Endothelial cell of umbilical vein (primary cell): ENCODE data around the gene AMPH. TPM values are rescaled to one million over a fixed set of nuclear protein-coding genes. Genes with fewer than 3 reads are reported as not detected.

Experiments
- BruUV-seq: library from RNA; stranded (reverse); fragments of 400-500 nt; replicated peaks from 2 replicates; lab custom pipeline; 2021; lab: Mats Ljungman, UMichigan
- CTCF ChIA-PET: fragments of 300-600, 350-600 bp; sonication (Branson Sonifier 250); formaldehyde crosslinking; loops from one replicate; lab custom pipeline; 2021; ENCODE audit warnings: antibody characterized with exemption, inconsistent platforms; lab: Charles Lee
- POLR2A ChIA-PET: fragments of 300-600, 350-600 bp; sonication (Branson Sonifier 250); formaldehyde crosslinking; loops from one replicate; lab custom pipeline; 2021; ENCODE audit warnings: antibody characterized with exemption, inconsistent platforms; lab: Charles Lee
- DNase-seq: peaks from one replicate; pipeline ENCODE4 v3.0.0-alpha.2; 2011; ENCODE audit warnings: low read depth, low spot score
- FAIRE-seq: peaks from 2 replicates; lab custom pipeline; 2011; peaks lifted over from hg19 to GRCh38; lab: Jason Lieb, UNC
- H2AFZ ChIP-seq: 2 replicates; pipeline ENCODE4 v1.6.0; 2012; ENCODE audit warnings: low read depth, low read length, control low read depth, inconsistent platforms
- H3K27ac ChIP-seq: 2 replicates; pipeline ENCODE4 v1.5.1; 2011; ENCODE audit warnings: low read depth, mild to moderate bottlenecking, control low read depth, low read length, moderate library complexity; ENCODE audit not compliant: insufficient read depth
- H3K27me3 ChIP-seq, 2 experiments: 2 replicates each; pipeline versions ENCODE4 v1.6.0 to v1.6.1; 2011; ENCODE audit warnings: low read length in 2 of 2, mixed read lengths in 1 of 2; ENCODE audit not compliant: control insufficient read depth in 2 of 2, insufficient read depth in 2 of 2
- H3K36me3 ChIP-seq, 2 experiments: 2 replicates in 1 of 2; 3 replicates in 1 of 2; pipeline ENCODE4 v1.5.1; 2011; ENCODE audit warnings: low read length in 2 of 2, mild to moderate bottlenecking in 1 of 2, moderate library complexity in 1 of 2; ENCODE audit not compliant: control insufficient read depth in 2 of 2, insufficient read depth in 2 of 2; ENCODE audit errors: extremely low read depth in 1 of 2
- H3K4me1 ChIP-seq: 3 replicates; pipeline ENCODE4 v1.5.1; 2011; ENCODE audit warnings: mild to moderate bottlenecking, low read length; ENCODE audit not compliant: control insufficient read depth, insufficient read depth; ENCODE audit errors: extremely low read depth
- H3K4me2 ChIP-seq: 2 replicates; pipeline ENCODE4 v1.6.1; 2011; ENCODE audit warnings: low read length, control low read depth, mixed read lengths; ENCODE audit not compliant: insufficient read depth
- H3K4me3 ChIP-seq, 3 experiments: fragments of 200-600 bp in 1 of 3; sonication (generic), shearing (Covaris generic) in 1 of 3; replicated peaks in 1 of 3; 2 replicates each; pipeline ENCODE4 v1.5.1; 2011 to 2016; ENCODE audit warnings: control low read depth in 3 of 3, low read length in 3 of 3, mild to moderate bottlenecking in 2 of 3, inconsistent platforms in 1 of 3, low read depth in 1 of 3, moderate library complexity in 1 of 3; ENCODE audit not compliant: insufficient read depth in 1 of 3
- H3K79me2 ChIP-seq: 2 replicates; pipeline ENCODE4 v1.6.0; 2012; ENCODE audit warnings: low read length, inconsistent platforms; ENCODE audit not compliant: control insufficient read depth, insufficient read depth
- H3K9ac ChIP-seq: replicated peaks from 2 replicates; pipeline ENCODE3; 2011; ENCODE audit warnings: low read length, control low read depth; ENCODE audit not compliant: insufficient read depth; ENCODE audit errors: extremely low read depth
- H3K9me1 ChIP-seq: replicated peaks from 3 replicates; pipeline ENCODE4 v1.6.0; 2011; ENCODE audit warnings: mild to moderate bottlenecking, low read length; ENCODE audit not compliant: control insufficient read depth, insufficient read depth; ENCODE audit errors: extremely low read depth
- H3K9me3 ChIP-seq: replicated peaks from 2 replicates; pipeline ENCODE4 v1.5.1; 2012; ENCODE audit warnings: low read length, inconsistent platforms; ENCODE audit not compliant: control insufficient read depth, insufficient read depth
- H4K20me1 ChIP-seq: replicated peaks from 2 replicates; pipeline ENCODE3; 2011; ENCODE audit warnings: mild to moderate bottlenecking, low read length; ENCODE audit not compliant: control insufficient read depth, insufficient read depth; ENCODE audit errors: extremely low read depth
- CTCF ChIP-seq, 2 donors: IDR thresholded peaks; 1 replicate in 1 of 2; 2 replicates in 1 of 2; pipeline ENCODE4 v1.5.1; 2011; ENCODE audit warnings: low read length in 2 of 2, mild to moderate bottlenecking in 2 of 2, moderate library complexity in 2 of 2, control low read depth in 1 of 2, inconsistent platforms in 1 of 2, low read depth in 1 of 2; ENCODE audit not compliant: insufficient read depth in 1 of 2; ENCODE audit errors: extremely low read depth in 1 of 2
- EZH2 ChIP-seq: IDR thresholded peaks from 2 replicates; pipeline ENCODE4 v1.6.1; 2012; ENCODE audit warnings: borderline replicate concordance, low read depth, mild to moderate bottlenecking, moderate library complexity, low read length, inconsistent platforms; ENCODE audit not compliant: severe bottlenecking
- FOS ChIP-seq: IDR thresholded peaks from 2 replicates; pipeline ENCODE4 v1.6.1; 2011; ENCODE audit warnings: mild to moderate bottlenecking, low read length, moderate library complexity, borderline replicate concordance; ENCODE audit not compliant: insufficient read depth
- GATA2 ChIP-seq: IDR thresholded peaks from 2 replicates; pipeline ENCODE4 v1.7.0; 2011; ENCODE audit warnings: low read depth, mild to moderate bottlenecking, moderate library complexity, mixed read lengths, low read length; ENCODE audit not compliant: insufficient read length, insufficient read depth
- JUN ChIP-seq: IDR thresholded peaks from 2 replicates; pipeline ENCODE4 v1.6.1; 2011; ENCODE audit warnings: borderline replicate concordance, low read depth; ENCODE audit not compliant: insufficient read length, insufficient read depth
- MYC ChIP-seq: IDR thresholded peaks from one replicate; pipeline ENCODE4 v1.6.1; 2011; ENCODE audit warnings: mild to moderate bottlenecking, low read depth, low read length
- POLR2A ChIP-seq: IDR thresholded peaks from 2 replicates; pipeline ENCODE4 v1.6.1; 2012; ENCODE audit warnings: low read depth, mild to moderate bottlenecking, control low read depth, low read length
- POLR2AphosphoS5 ChIP-seq: IDR thresholded peaks from 2 replicates; pipeline ENCODE4 v1.6.1; 2012; ENCODE audit warnings: low read depth, mild to moderate bottlenecking, control low read depth, low read length, moderate library complexity; ENCODE audit not compliant: insufficient read depth
- dilution Hi-C: fragments of 300-500 bp; cut with MboI; formaldehyde crosslinking; loops from one replicate; pipeline ENCODE4 v1.15.0; 2019; ENCODE audit warnings: low sequenced_read_pairs; ENCODE audit not compliant: extremely low pct_ligation_motif_present
- intact Hi-C: fragments of 100-400 bp; cut with micrococcal nuclease; formaldehyde crosslinking; loops from one replicate; pipeline ENCODE4 v1.10.0; 2022
- polyA plus RNA-seq, 4 experiments: library from polyadenylated mRNA; depleted of rRNA in 3 of 4; stranded (reverse) in 3 of 4; unstranded in 1 of 4; fragments of >200 nt; gene quantifications; 2 replicates each; pipeline versions ENCODE4 v1.2.1 to v1.2.3, GENCODE V29; 2011 to 2012; ENCODE audit warnings: missing spikeins in 1 of 4
- total RNA-seq: library from RNA; stranded (reverse); gene quantifications from 2 replicates; pipeline ENCODE4 v1.2.3, GENCODE V29; 2021
- TF ChIP-seq, protein P1 (sequence below): IDR thresholded peaks from 2 replicates; pipeline ENCODE4 v1.6.1; 2011; ENCODE audit not compliant: insufficient read depth, insufficient read length

Gene AMPH
- total and polyA plus RNA-seq, 2 donors (not counting 3 experiments of a cell fraction or from before 2014, with no cell fraction given): 5.2 to 9.2 TPM

GRCh38 chr7:38660427-38661099 lies 29.4 kb upstream of the AMPH start:
- CTCF ChIA-PET: interaction anchor here (0.7 to 3.3 kb wide), 28 partner anchors 8 to 759 kb away, joined by 3 to 54 read pairs (median 4); partner anchors contain the start of gene AMPH
- no peaks in the 10 kb centered on the region for H3K79me2 ChIP-seq
- H3K9me1 ChIP-seq: no peaks in the 10 kb centered on the region
- no peaks in the 10 kb centered on the region for H3K9me3 ChIP-seq
- dilution Hi-C loops (no loop called here), intact Hi-C loops (loop anchor here (1.0 kb wide), 3 partner anchors 208 to 262 kb away; no protein-coding TSS in a partner anchor)
- H3K27me3 ChIP-seq: no peaks in the 10 kb centered on the region
- POLR2A ChIA-PET: no interaction called here
- H3K27ac ChIP-seq: no peak overlapping the region
- TF ChIP-seq POLR2A: no peak
- peak; percentile 61 to 76 for TF ChIP-seq CTCF (IDR thresholded peaks at IDR 0.05; ENCODE audit: extremely low read depth in 1 of 2, insufficient read depth in 1 of 2, low read depth in 1 of 2, low read length in 2 of 2)
- no peak for TF ChIP-seq MYC
- TF ChIP-seq GATA2: peak; percentile 31
- TF ChIP-seq FOS: no peak
- no peak for TF ChIP-seq EZH2
- TF ChIP-seq JUN: no peak
- TF ChIP-seq POLR2AphosphoS5: no peak
- TF ChIP-seq, protein P1, sequence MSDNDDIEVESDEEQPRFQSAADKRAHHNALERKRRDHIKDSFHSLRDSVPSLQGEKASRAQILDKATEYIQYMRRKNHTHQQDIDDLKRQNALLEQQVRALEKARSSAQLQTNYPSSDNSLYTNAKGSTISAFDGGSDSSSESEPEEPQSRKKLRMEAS: no peak
- H3K36me3 ChIP-seq: no peaks in the 10 kb centered on the region
- no peak overlapping the region for H3K4me3 ChIP-seq
- peak; percentile 45 for DNase-seq
- peak; percentile 70 for FAIRE-seq
- no TSS peak for BruUV-seq
- H4K20me1 ChIP-seq: no peaks in the 10 kb centered on the region
- H3K4me1 ChIP-seq: no peaks in the 10 kb centered on the region
- no peak overlapping the region for H3K9ac ChIP-seq
- H2AFZ ChIP-seq: peak overlapping the region; percentile 42
- no peak overlapping the region for H3K4me2 ChIP-seq
